IPS DF 6.9 (cell line): ENCODE data around the gene ACR.
A peak's percentile ranks its signal among the peaks of the same experiment; 100 is the strongest.

Source experiments
- DNase-seq: peaks from one replicate; pipeline ENCODE4 v3.0.0-alpha.2; 2013; ENCODE audit warnings: low read depth, low spot score
- H3K27ac ChIP-seq: one replicate; pipeline ENCODE4 v1.5.1; 2013; ENCODE audit warnings: low read length, control low read depth
- H3K27me3 ChIP-seq: 2 replicates; pipeline ENCODE4 v1.6.1; 2013; ENCODE audit warnings: mild to moderate bottlenecking, low read length; ENCODE audit not compliant: control insufficient read depth, insufficient read depth
- H3K36me3 ChIP-seq: 2 replicates; pipeline ENCODE4 v1.6.1; 2013; ENCODE audit warnings: low read length; ENCODE audit not compliant: control insufficient read depth, insufficient read depth
- H3K4me1 ChIP-seq: 2 replicates; pipeline ENCODE4 v1.6.1; 2013; ENCODE audit warnings: low read length; ENCODE audit not compliant: control insufficient read depth, insufficient read depth
- H3K4me3 ChIP-seq: 2 replicates; pipeline ENCODE4 v1.5.1; 2013; ENCODE audit warnings: mild to moderate bottlenecking, low read length
- H3K9me3 ChIP-seq: 2 replicates; pipeline ENCODE4 v1.6.1; 2013; ENCODE audit warnings: low read length, inconsistent platforms; ENCODE audit not compliant: control insufficient read depth, insufficient read depth
- WGBS: extraction: QIAGEN DNeasy Blood & Tissue Kit; methylation state at CpG from one replicate; pipeline ENCODE4 v1.1.7; 2013; ENCODE audit warnings: mixed read lengths, missing lambda C conversion rate; ENCODE audit not compliant: insufficient read length, insufficient coverage; 5-methylcytosine and 5-hydroxymethylcytosine counted together

ACR gene

GRCh38 chr22:50703726-50704509 lies 34.1 kb upstream of the ACR start:
- no CpG with 5 or more reads among the region's 36 CpGs for WGBS
- Histone ChIP-seq H3K27ac (no peak overlapping the region), H3K27me3 (no peaks in the 10 kb centered on the region; the same call in 1 of the 2 replicates), H3K4me3 (no peak overlapping the region), H3K9me3 (no peaks in the 10 kb centered on the region), H3K4me1 (0 out of 2 replicates have a peak, but pooled peaks cover 1% of the 10 kb centered on the region), H3K36me3 (no peaks in the 10 kb centered on the region)
- no peak for DNase-seq

DNA sequence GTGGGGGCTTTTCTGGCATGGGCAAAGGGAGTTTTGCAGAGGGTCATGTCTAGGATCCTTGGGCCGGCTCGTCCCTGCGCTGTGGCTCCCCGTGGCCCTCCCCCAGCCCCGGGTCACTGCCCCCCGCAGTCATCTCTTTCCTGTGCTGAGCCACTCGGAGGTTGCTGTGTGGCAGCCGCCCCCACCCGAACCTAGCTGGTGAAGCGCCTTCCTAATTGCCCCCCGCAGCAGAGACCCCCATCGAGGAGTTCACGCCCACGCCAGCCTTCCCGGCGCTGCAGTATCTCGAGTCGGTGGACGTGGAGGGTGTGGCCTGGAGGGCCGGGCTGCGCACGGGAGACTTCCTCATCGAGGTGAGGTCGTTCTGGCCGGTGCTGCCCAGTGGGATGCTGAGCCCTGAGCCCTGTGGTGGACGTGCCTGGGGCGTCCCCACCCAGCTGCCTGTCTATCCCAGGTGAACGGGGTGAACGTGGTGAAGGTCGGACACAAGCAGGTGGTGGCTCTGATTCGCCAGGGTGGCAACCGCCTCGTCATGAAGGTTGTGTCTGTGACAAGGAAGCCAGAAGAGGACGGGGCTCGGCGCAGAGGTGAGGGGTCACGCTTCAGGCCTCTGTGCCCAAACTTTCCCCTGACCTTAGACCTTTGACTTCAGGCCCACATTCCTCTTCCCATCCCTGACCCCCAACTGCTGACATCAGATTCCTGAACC lies 33.3 kb upstream of the ACR start:
- DNase-seq: no peak
- no peaks in the 10 kb centered on the region for H3K9me3 ChIP-seq
- no peak overlapping the region for H3K27ac ChIP-seq
- H3K4me3 ChIP-seq: no peak overlapping the region
- no CpG with 5 or more reads among the region's 37 CpGs for WGBS
- no peaks in the 10 kb centered on the region for H3K27me3 ChIP-seq
- H3K4me1 ChIP-seq: 0 out of 2 replicates have a peak, but pooled peaks cover 1% of the 10 kb centered on the region
- H3K36me3 ChIP-seq: no peaks in the 10 kb centered on the region

- 0 out of 2 replicates have a peak, but pooled peaks cover 1% of the 10 kb centered on the region for H3K4me1 ChIP-seq
- WGBS: no CpG with 5 or more reads among the region's 23 CpGs
- no peaks in the 10 kb centered on the region for H3K9me3 ChIP-seq
- peak; percentile 54 for DNase-seq
- no peaks in the 10 kb centered on the region for H3K36me3 ChIP-seq
- no peaks in the 10 kb centered on the region for H3K27me3 ChIP-seq
- H3K4me3 ChIP-seq: peak overlapping the region; percentile 9; the same call in 1 of the 2 replicates
- no peak overlapping the region for H3K27ac ChIP-seq
These were observed 32.7 kb upstream of the ACR start for GRCh38 chr22:50705219-50705691.

DNA sequence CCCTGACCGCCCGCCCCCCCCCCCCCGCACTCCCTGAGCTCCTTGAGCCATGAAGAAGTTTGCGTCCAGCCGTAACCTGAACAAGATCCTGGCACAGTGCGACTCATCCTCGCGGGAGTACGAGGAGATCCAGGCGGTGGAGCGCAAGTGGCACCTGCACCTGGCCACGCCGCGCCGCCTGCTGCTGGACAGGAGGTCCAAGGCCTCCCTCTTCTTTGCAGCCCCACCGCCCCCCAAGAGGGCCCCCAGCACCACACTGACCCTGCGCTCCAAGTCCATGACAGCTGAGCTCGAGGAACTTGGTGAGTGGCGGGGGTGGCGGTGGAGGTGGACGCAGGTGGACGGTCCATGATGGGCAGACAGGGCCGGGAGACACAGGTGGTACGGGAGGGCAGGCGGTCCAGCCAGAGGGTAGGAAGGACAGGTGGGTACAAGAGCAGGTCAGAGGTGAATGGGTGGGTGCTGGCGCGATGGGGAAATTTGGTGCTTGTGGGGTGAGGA lies 32.1 kb upstream of the ACR start:
- Histone ChIP-seq H3K27me3 (no peaks in the 10 kb centered on the region), H3K27ac (no peak overlapping the region), H3K4me3 (no peak overlapping the region), H3K9me3 (no peaks in the 10 kb centered on the region), H3K36me3 (no peaks in the 10 kb centered on the region), H3K4me1 (0 out of 2 replicates have a peak, but pooled peaks cover 1% of the 10 kb centered on the region)
- DNase-seq: no peak
- no CpG with 5 or more reads among the region's 27 CpGs for WGBS

GRCh38 chr22:50706481-50707125 lies 31.4 kb upstream of the ACR start:
- Histone ChIP-seq H3K36me3 (no peaks in the 10 kb centered on the region), H3K4me3 (no peak overlapping the region), H3K27me3 (no peaks in the 10 kb centered on the region), H3K27ac (no peak overlapping the region), H3K4me1 (0 out of 2 replicates have a peak, but pooled peaks cover 1% of the 10 kb centered on the region), H3K9me3 (no peaks in the 10 kb centered on the region)
- WGBS: no CpG with 5 or more reads among the region's 14 CpGs
- no peak for DNase-seq

- Histone ChIP-seq H3K27me3 (no peaks in the 10 kb centered on the region), H3K9me3 (no peaks in the 10 kb centered on the region), H3K36me3 (no peaks in the 10 kb centered on the region), H3K4me3 (no peak overlapping the region), H3K4me1 (0 out of 2 replicates have a peak, but pooled peaks cover 1% of the 10 kb centered on the region), H3K27ac (no peak overlapping the region)
- no CpG with 5 or more reads among the region's 3 CpGs for WGBS
- no peak for DNase-seq
These were observed 29.5 kb upstream of the ACR start for GRCh38 chr22:50708474-50708873.

- Histone ChIP-seq H3K27me3 (no peaks in the 10 kb centered on the region), H3K9me3 (no peaks in the 10 kb centered on the region), H3K36me3 (no peaks in the 10 kb centered on the region), H3K4me3 (no peak overlapping the region), H3K4me1 (0 out of 2 replicates have a peak, but pooled peaks cover 1% of the 10 kb centered on the region), H3K27ac (no peak overlapping the region)
- WGBS: no CpG with 5 or more reads among the region's 6 CpGs
- no peak for DNase-seq
These were observed 29.0 kb upstream of the ACR start for GRCh38 chr22:50708996-50709395.

- Histone ChIP-seq H3K4me1 (no peaks in the 10 kb centered on the region), H3K9me3 (no peaks in the 10 kb centered on the region), H3K4me3 (no peak overlapping the region), H3K27ac (no peak overlapping the region), H3K27me3 (no peaks in the 10 kb centered on the region), H3K36me3 (no peaks in the 10 kb centered on the region)
- no peak for DNase-seq
- WGBS: no CpG with 5 or more reads among the region's 6 CpGs
These were observed 27.8 kb upstream of the ACR start for GRCh38 chr22:50710221-50710620.

GRCh38 chr22:50710886-50711285 lies 27.1 kb upstream of the ACR start:
- Histone ChIP-seq H3K27ac (no peak overlapping the region), H3K9me3 (no peaks in the 10 kb centered on the region), H3K4me3 (no peak overlapping the region), H3K36me3 (no peaks in the 10 kb centered on the region), H3K27me3 (no peaks in the 10 kb centered on the region), H3K4me1 (no peaks in the 10 kb centered on the region)
- no peak for DNase-seq
- WGBS: no CpG with 5 or more reads among the region's 38 CpGs
